Vagina (tissue), 2 donors: Measurements from ENCODE around the gene LRCH4. TPM values are rescaled to one million over a fixed set of nuclear protein-coding genes. Genes with fewer than 3 reads are reported as not detected.

ENCODE experiments used
- DNase-seq, 2 donors: peaks; one replicate each; pipeline ENCODE4 v3.0.0-alpha.2; 2017; ENCODE audit errors: extremely low spot score in 2 of 2
- H3K27ac ChIP-seq: fragments of 200-600 bp; sonication (generic); one replicate; pipeline ENCODE4 v1.5.1; 2019
- H3K27me3 ChIP-seq: fragments of 200-600 bp; sonication (generic); one replicate; pipeline ENCODE4 v1.5.1; 2019
- H3K36me3 ChIP-seq, 2 donors: fragments of 200-600 bp; sonication (generic); one replicate each; pipeline ENCODE4 v1.5.1; 2017 to 2019
- H3K4me1 ChIP-seq: fragments of 200-600 bp; sonication (generic); one replicate; pipeline ENCODE4 v1.5.1; 2019
- H3K4me3 ChIP-seq, 2 donors: fragments of 200-600 bp; sonication (generic); 1 replicate in 1 of 2; 2 replicates in 1 of 2; pipeline ENCODE4 v1.5.1; 2016 to 2019
- H3K9me3 ChIP-seq: fragments of 200-600 bp; sonication (generic); one replicate; pipeline ENCODE4 v1.5.1; 2019
- POLR2A ChIP-seq, 2 donors: fragments of 450-650 bp; IDR thresholded peaks; one replicate each; pipeline ENCODE4 v1.6.1; 2017; ENCODE audit warnings: antibody characterized with exemption in 2 of 2, mild to moderate bottlenecking in 2 of 2, moderate library complexity in 2 of 2
- POLR2AphosphoS5 ChIP-seq, 2 donors: sonication (generic); formaldehyde crosslinking; IDR thresholded peaks; one replicate each; pipeline ENCODE4 v1.9.0; 2017; ENCODE audit warnings: antibody characterized with exemption in 2 of 2, mild to moderate bottlenecking in 2 of 2, low read depth in 1 of 2; ENCODE audit not compliant: insufficient read depth in 1 of 2
- intact Hi-C: fragments of 100-400 bp; cut with DNase I; formaldehyde crosslinking; loops from one replicate; pipeline ENCODE4 v1.15.1; 2023
- total RNA-seq: library from RNA; depleted of rRNA; stranded (reverse); fragments of >200 nt; gene quantifications from one replicate; pipeline ENCODE4 v1.2.3, GENCODE V29; 2016
- TF ChIP-seq, protein P1 (sequence below), 3 experiments: fragments of 450-650 bp in 2 of 3; fragments of 200-600 bp in 1 of 3; sonication (generic) in 1 of 3; IDR thresholded peaks; one replicate each; pipeline ENCODE4 v1.5.1; 2017 to 2019; ENCODE audit warnings: antibody characterized with exemption in 3 of 3, mild to moderate bottlenecking in 2 of 3, moderate library complexity in 2 of 3

LRCH4 gene
- total RNA-seq, 1 donor from 2014 or later: 72.2 TPM

DNA sequence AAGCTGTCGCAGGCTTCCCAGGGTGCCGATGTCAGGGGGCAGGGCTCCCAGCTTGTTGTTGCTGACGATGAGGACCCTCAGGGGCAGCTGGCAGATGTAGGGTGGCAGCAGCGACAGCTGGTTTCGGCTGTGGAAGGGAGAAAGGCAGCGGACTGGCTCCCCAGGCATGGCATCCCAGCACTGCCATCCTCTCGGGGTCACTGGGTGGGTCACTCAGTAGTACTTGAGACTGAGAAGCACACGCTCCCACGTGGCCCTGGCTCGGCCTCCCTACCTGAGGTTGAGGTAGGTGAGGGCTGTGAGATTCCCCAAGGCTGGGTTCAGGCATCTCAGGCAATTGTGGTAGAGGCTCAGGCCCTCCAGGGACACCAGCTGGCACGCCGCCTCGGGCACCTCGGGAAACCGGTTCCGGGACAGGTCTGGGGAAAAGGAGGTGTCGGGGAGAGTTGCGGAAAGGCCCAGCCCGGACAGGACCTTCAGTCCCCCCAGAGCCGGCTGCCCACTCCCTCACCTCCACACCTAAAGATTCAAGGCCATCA lies 3.8 kb downstream of the LRCH4 start:
- intact Hi-C loops: no loop called here

DNA sequence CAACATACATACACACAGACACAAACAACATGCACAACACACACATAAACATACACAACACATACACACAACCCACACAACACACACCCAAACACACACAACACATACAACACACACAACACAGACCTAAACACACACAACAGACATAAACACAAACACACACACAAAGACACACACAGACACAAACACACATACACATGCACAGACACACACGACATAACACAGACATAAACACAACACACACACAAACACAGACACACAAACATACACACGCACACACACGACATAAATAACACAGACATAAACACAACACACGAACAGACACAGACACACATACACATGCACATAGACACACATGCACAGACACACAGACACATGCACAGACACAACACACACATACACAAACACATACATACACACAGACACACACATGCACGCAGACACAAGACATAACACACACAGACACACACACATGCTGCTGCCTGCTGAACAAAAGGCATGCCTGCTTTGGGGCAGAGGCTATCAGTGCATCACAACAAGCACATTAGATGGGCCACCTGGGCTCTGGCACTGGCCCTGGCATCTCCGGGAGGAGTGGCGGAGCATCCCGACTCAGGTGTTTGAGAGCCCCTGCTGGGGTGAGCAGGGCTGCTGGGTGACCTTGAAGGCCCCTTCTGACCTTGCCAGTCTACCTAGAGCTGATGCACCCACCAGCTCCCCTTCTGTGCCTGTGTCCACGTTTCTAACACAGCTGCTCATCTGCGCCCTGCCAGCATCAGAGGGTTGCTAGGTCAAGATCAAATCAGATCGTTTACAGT lies 5.3 kb downstream of the LRCH4 start:
- no peak for DNase-seq
- Histone ChIP-seq H3K4me3 (no peak overlapping the region), H3K36me3 (peaks cover 0 to 58% of the 10 kb centered on the region in 2 donors), H3K9me3 (no peaks in the 10 kb centered on the region), H3K4me1 (peaks cover 38% of the 10 kb centered on the region), H3K27me3 (no peaks in the 10 kb centered on the region), H3K27ac (no peak overlapping the region)
- intact Hi-C loops: no loop called here
- no peak for TF ChIP-seq POLR2A (IDR thresholded peaks at IDR 0.05)
- TF ChIP-seq, protein P1, sequence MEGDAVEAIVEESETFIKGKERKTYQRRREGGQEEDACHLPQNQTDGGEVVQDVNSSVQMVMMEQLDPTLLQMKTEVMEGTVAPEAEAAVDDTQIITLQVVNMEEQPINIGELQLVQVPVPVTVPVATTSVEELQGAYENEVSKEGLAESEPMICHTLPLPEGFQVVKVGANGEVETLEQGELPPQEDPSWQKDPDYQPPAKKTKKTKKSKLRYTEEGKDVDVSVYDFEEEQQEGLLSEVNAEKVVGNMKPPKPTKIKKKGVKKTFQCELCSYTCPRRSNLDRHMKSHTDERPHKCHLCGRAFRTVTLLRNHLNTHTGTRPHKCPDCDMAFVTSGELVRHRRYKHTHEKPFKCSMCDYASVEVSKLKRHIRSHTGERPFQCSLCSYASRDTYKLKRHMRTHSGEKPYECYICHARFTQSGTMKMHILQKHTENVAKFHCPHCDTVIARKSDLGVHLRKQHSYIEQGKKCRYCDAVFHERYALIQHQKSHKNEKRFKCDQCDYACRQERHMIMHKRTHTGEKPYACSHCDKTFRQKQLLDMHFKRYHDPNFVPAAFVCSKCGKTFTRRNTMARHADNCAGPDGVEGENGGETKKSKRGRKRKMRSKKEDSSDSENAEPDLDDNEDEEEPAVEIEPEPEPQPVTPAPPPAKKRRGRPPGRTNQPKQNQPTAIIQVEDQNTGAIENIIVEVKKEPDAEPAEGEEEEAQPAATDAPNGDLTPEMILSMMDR (IDR thresholded peaks at IDR 0.05): no peak
- no peak for TF ChIP-seq POLR2AphosphoS5 (IDR thresholded peaks at IDR 0.05; ENCODE audit: insufficient read depth in 1 of 2, low read depth in 1 of 2)

More for the DNA sequence above, 3.8 kb downstream of the LRCH4 start:
- TF ChIP-seq POLR2A (IDR thresholded peaks at IDR 0.05): no peak
- TF ChIP-seq, protein P1 (IDR thresholded peaks at IDR 0.05): no peak
- no peak for TF ChIP-seq POLR2AphosphoS5 (IDR thresholded peaks at IDR 0.05; ENCODE audit: insufficient read depth in 1 of 2, low read depth in 1 of 2)
- no peak overlapping the region for H3K27ac ChIP-seq
- peaks cover 0 to 44% of the 10 kb centered on the region in 2 donors for H3K36me3 ChIP-seq
- H3K9me3 ChIP-seq: no peaks in the 10 kb centered on the region
- no peaks in the 10 kb centered on the region for H3K27me3 ChIP-seq
- peaks cover 41% of the 10 kb centered on the region for H3K4me1 ChIP-seq
- H3K4me3 ChIP-seq: no peak overlapping the region
- DNase-seq: no peak

DNA sequence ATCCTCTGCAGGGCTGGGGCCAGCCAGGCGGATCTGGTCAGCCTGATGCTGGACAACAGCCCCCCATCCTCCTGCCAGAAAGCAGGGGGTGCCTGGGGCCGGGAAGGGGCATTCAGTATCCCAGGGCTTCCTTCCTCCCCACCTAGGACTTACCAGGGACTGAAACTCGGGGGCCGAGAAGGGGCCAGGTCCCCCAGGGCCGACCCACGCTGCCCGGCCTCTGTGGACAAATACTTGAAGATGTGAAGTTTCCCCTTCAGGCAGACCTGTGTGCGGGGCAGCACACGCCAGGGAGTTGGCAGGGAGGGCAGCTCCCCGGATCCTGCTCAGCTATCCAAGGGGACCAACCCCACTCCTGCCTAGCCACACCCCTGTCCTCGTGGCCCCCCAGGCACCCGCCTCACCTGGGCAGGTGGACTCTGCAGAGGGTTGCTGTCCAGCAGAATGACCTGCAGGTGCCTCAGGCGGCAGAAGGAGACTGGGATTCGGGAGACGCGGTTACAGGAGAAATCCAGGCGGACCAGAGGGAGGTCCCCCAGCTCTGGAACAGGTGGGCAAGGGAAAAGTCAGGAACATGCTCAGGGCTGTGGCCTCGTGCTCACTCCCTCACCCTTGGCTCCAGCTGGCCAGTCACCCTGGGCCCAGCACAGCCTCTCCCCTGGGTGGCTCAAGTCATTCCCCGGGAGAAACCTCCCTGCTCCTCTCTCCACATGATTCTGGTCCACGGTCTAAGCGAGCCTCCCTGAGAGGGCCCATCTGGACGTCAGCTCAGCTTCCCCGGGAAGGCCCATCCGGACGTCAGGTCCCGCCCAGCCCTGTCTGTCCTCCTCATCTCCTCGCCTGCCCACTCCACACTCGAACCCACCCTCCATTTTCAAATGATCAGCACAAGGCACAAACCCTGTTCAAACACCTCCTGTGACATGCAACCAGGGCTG lies 7.4 kb downstream of the LRCH4 start:
- Histone ChIP-seq H3K4me1 (peaks cover 18% of the 10 kb centered on the region), H3K36me3 (peaks cover 0 to 69% of the 10 kb centered on the region in 2 donors), H3K4me3 (no peak overlapping the region), H3K9me3 (no peaks in the 10 kb centered on the region), H3K27me3 (no peaks in the 10 kb centered on the region), H3K27ac (no peak overlapping the region)
- TF ChIP-seq, protein P1 (IDR thresholded peaks at IDR 0.05): no peak
- TF ChIP-seq POLR2AphosphoS5 (IDR thresholded peaks at IDR 0.05; ENCODE audit: insufficient read depth in 1 of 2, low read depth in 1 of 2) (no peak), POLR2A (IDR thresholded peaks at IDR 0.05) (no peak)
- no peak for DNase-seq
- intact Hi-C loops: no loop called here

DNA sequence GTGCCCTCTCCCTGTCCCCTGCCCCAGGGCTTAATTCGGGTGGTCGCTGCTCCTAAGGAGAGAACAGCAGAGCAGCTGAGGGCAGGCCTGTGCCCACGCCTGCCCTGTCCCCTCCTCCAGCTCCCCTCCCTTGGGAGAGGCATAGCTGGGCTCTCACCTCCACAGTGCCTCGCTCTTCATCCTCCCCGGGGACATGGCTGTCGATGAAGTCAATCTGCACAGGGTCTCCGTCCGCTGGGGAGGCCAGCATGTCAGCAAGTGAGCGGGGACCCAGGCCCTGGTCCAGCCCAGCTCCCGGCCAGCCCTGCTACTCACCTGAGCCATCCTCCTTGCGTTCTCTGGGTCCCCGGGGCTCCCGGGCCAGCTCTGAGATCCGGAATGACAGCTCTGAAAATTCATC lies 8.4 kb downstream of the LRCH4 start:
- H3K4me1 ChIP-seq: peaks cover 8% of the 10 kb centered on the region
- no peaks in the 10 kb centered on the region for H3K27me3 ChIP-seq
- intact Hi-C loops: no loop called here
- no peaks in the 10 kb centered on the region for H3K9me3 ChIP-seq
- no peak overlapping the region for H3K27ac ChIP-seq
- no peak for TF ChIP-seq POLR2AphosphoS5 (IDR thresholded peaks at IDR 0.05; ENCODE audit: insufficient read depth in 1 of 2, low read depth in 1 of 2)
- TF ChIP-seq, protein P1 (IDR thresholded peaks at IDR 0.05): no peak
- no peak for TF ChIP-seq POLR2A (IDR thresholded peaks at IDR 0.05)
- DNase-seq: no peak
- H3K4me3 ChIP-seq: no peak overlapping the region
- peaks cover 0 to 69% of the 10 kb centered on the region in 2 donors for H3K36me3 ChIP-seq
